Measurements from ENCODE around the gene CLK3.

The CLK3 gene

GRCh38 chr15:74615508-74616365 is at the start of gene CLK3:
Gene CLK3, plus strand, starts transcription at chr15:74615836. Its CDS starts 3,361 bp downstream, at chr15:74619197.
- DNase-seq (ENCODE audit: extremely low read depth, low read depth): peak; percentile 76
- no peak for TF ChIP-seq CTCF (IDR thresholded peaks at IDR 0.05; ENCODE audit: low read depth, low read length)

- no peak for TF ChIP-seq CTCF (IDR thresholded peaks at IDR 0.05; ENCODE audit: low read depth, low read length)
- no peak for DNase-seq (ENCODE audit: extremely low read depth, low read depth)
These were observed 47.0 kb upstream of the CLK3 start for GRCh38 chr15:74568594-74568993.

- no peak for TF ChIP-seq CTCF (IDR thresholded peaks at IDR 0.05; ENCODE audit: low read depth, low read length)
- DNase-seq (ENCODE audit: extremely low read depth, low read depth): no peak
These were observed 45.9 kb upstream of the CLK3 start for GRCh38 chr15:74569731-74570070.

- DNase-seq (ENCODE audit: extremely low read depth, low read depth): no peak
These were observed 44.4 kb upstream of the CLK3 start for GRCh38 chr15:74571191-74571590.

GRCh38 chr15:74573987-74574386 is 41.6 kb upstream of the CLK3 start:
- TF ChIP-seq CTCF (IDR thresholded peaks at IDR 0.05; ENCODE audit: low read depth, low read length): no peak
- DNase-seq (ENCODE audit: extremely low read depth, low read depth): no peak

More at GRCh38 chr15:74571191-74571590, 44.4 kb upstream of the CLK3 start:
- no peak for TF ChIP-seq CTCF (IDR thresholded peaks at IDR 0.05; ENCODE audit: low read depth, low read length)

- no peak for DNase-seq (ENCODE audit: extremely low read depth, low read depth)
- no peak for TF ChIP-seq CTCF (IDR thresholded peaks at IDR 0.05; ENCODE audit: low read depth, low read length)
These were observed 37.1 kb upstream of the CLK3 start for GRCh38 chr15:74578496-74578994.

- no peak for TF ChIP-seq CTCF (IDR thresholded peaks at IDR 0.05; ENCODE audit: low read depth, low read length)
- no peak for DNase-seq (ENCODE audit: extremely low read depth, low read depth)
These were observed 36.6 kb upstream of the CLK3 start for GRCh38 chr15:74579001-74579400.
